Spinal cord (tissue), 4 donors: Measurements from ENCODE around the gene LRRK2. TPM values are rescaled to one million over a fixed set of nuclear protein-coding genes. Genes with fewer than 3 reads are reported as not detected.

ENCODE experiments used
- polyA plus RNA-seq, 2 donors: library from polyadenylated mRNA; unstranded; fragments of 120-200 nt; gene quantifications; one replicate each; pipeline ENCODE4 v1.2.1, GENCODE V29; 2013; ENCODE audit not compliant: insufficient read length in 2 of 2
- total RNA-seq, 2 donors: library from RNA; depleted of rRNA in 1 of 2; stranded (reverse); fragments of 120-200 nt in 1 of 2; fragments of >200 nt in 1 of 2; gene quantifications; one replicate each; pipeline versions ENCODE4 v1.2.3 to v1.2.4, GENCODE V29; 2013 to 2014

The LRRK2 gene
- total and polyA plus RNA-seq, 4 donors = 18.6 to 43.5 (median 28.2) TPM

Other genes starting within 250 kb of the LRRK2 start
- gene SLC2A13, start 118.9 kb upstream of the LRRK2 start, total RNA-seq = 10 to 100 TPM; 22.7 to 85.5 TPM
- gene SLC2A13, start 118.9 kb upstream of the LRRK2 start, polyA plus RNA-seq = 10 to 100 TPM; 21.1 to 34.5 TPM